Kidney (tissue), 14 donors: ENCODE data around the gene CD84. TPM values are rescaled to one million over a fixed set of nuclear protein-coding genes. Genes with fewer than 3 reads are reported as not detected.
"Not testable (repeated sequence)": the region's sequence is repeated elsewhere in the genome, so short reads cannot be mapped to it uniquely, and the experiment has no call there.

Source experiments
- DNase-seq, 5 donors: peaks; one replicate each; pipeline ENCODE4 v3.0.0-alpha.2; 2013 to 2020
- FAIRE-seq: peaks from 2 replicates; lab custom pipeline; 2012; peaks lifted over from hg19 to GRCh38; lab: Jason Lieb, UNC
- H3K27ac ChIP-seq, 2 donors: one replicate each; pipeline ENCODE4 v1.7.0; 2013; ENCODE audit warnings: low read depth in 2 of 2, low read length in 2 of 2, inconsistent platforms in 1 of 2
- H3K27me3 ChIP-seq: one replicate; pipeline ENCODE4 v1.7.1; 2013; ENCODE audit warnings: low read length, inconsistent platforms; ENCODE audit not compliant: control insufficient read depth, insufficient read depth
- H3K36me3 ChIP-seq, 3 donors: one replicate each; pipeline versions ENCODE4 v1.7.0 to v1.7.1; 2013; ENCODE audit warnings: low read length in 3 of 3, control low read depth in 1 of 3, inconsistent platforms in 1 of 3; ENCODE audit not compliant: insufficient read depth in 3 of 3, control insufficient read depth in 2 of 3
- H3K4me1 ChIP-seq, 3 donors: one replicate each; pipeline versions ENCODE4 v1.7.0 to v1.7.1; 2013; ENCODE audit warnings: low read length in 3 of 3, inconsistent platforms in 1 of 3, low read depth in 1 of 3; ENCODE audit not compliant: control insufficient read depth in 2 of 3, insufficient read depth in 2 of 3
- H3K4me3 ChIP-seq, 3 donors: one replicate each; pipeline versions ENCODE4 v1.7.0 to v1.8.1; 2013; ENCODE audit warnings: low read length in 3 of 3, control low read depth in 1 of 3, inconsistent platforms in 1 of 3
- H3K9ac ChIP-seq, 3 donors: one replicate each; pipeline versions ENCODE4 v1.7.0 to v1.7.1; 2013; ENCODE audit warnings: low read length in 3 of 3, control low read depth in 1 of 3, inconsistent platforms in 1 of 3
- H3K9me3 ChIP-seq, 3 donors: one replicate each; pipeline versions ENCODE4 v1.7.0 to v1.7.1; 2013; ENCODE audit warnings: low read length in 3 of 3, control low read depth in 1 of 3, inconsistent platforms in 1 of 3; ENCODE audit not compliant: control insufficient read depth in 2 of 3, insufficient read depth in 1 of 3
- intact Hi-C: fragments of 100-400 bp; cut with DNase I; formaldehyde crosslinking; loops from one replicate; pipeline ENCODE4 v1.11.1; 2022
- polyA plus RNA-seq: library from polyadenylated mRNA; stranded (reverse); fragments of 350-450 nt; fragmentation: Illumina TruSeq; extraction: RNeasy Lipid Tissue Mini Kit (QIAGEN cat#74804); gene quantifications from one replicate; pipeline ENCODE4 v1.2.3, GENCODE V29; 2014; ENCODE audit warnings: low read depth, low replicate concordance; ENCODE audit not compliant: insufficient read depth
- total RNA-seq: library from RNA; stranded (reverse); fragmentation: NEBNext Ultra II Directional; extraction: Animal tissue kit (Norgen Biotek cat#: 25700); gene quantifications from one replicate; pipeline ENCODE4 v1.2.1, GENCODE V29; 2021
- TF ChIP-seq, protein P1 (sequence below): IDR thresholded peaks from 3 replicates; pipeline ENCODE4 v1.5.1; 2012; ENCODE audit warnings: mild to moderate bottlenecking, moderate library complexity, borderline replicate concordance; ENCODE audit not compliant: insufficient read depth; ENCODE audit errors: extremely low read depth
- donor health status: control.
- donor health status: control.
- donor health status: control.
- donor health status: control.
- donor health status: control.
- donor health status: DM: yes; HTN: yes; CAD: no.
- donor health status: Normal renal cell carcinoma (clear cell type).

Gene CD84
- total and polyA plus RNA-seq, 2 donors from 2014 or later, result 0.30 to 17.5 TPM

DNA sequence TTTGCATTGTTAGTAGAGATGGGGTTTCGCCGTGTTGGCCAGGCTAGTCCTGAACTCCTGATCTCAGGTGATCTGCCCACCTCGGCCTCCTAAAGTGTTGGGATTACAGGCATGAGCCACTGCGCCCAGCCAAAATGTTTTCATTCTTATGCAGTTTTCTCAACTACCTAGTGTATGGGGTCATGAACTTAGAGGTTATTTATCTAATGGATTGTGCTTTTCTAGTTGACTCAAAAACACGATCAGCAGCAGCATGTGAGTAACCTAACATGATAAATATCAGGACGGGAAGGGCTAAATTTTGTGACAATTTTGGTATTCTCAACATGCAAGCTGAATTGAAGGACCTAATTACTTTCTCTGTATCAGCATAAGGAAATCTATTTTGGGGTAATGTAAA, 9.2 kb upstream of the CD84 start:
- H3K4me3 ChIP-seq, result no peak overlapping the region
- no peak for FAIRE-seq

DNA sequence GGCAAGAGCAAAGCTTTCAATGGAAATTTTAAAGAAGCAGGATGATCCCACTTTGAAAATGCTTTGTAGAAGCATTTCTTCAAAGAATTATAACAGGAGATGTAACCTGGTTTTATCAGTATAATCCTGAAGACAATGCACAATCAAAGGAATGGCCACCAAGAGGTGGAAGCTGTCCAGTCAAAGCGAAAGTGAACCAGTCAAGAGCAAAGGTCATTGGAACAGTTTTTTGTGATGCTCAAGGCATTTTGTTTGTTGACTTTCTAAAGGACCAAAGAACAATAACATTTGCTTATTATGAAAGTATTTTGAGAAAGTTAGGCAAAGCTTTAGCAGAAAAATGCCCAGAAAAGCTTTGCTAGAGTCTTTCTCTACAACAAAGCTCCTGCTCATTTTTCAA, 5.5 kb upstream of the CD84 start:
- no peaks in the 10 kb centered on the region for H3K4me1 ChIP-seq
- FAIRE-seq, result no peak
- no peaks in the 10 kb centered on the region for H3K9me3 ChIP-seq
- H3K36me3 ChIP-seq, result no peaks in the 10 kb centered on the region
- no peak for DNase-seq
- intact Hi-C loops, result no loop called here
- no peak overlapping the region for H3K4me3 ChIP-seq
- H3K9ac ChIP-seq, result no peak overlapping the region
- TF ChIP-seq, protein P1, sequence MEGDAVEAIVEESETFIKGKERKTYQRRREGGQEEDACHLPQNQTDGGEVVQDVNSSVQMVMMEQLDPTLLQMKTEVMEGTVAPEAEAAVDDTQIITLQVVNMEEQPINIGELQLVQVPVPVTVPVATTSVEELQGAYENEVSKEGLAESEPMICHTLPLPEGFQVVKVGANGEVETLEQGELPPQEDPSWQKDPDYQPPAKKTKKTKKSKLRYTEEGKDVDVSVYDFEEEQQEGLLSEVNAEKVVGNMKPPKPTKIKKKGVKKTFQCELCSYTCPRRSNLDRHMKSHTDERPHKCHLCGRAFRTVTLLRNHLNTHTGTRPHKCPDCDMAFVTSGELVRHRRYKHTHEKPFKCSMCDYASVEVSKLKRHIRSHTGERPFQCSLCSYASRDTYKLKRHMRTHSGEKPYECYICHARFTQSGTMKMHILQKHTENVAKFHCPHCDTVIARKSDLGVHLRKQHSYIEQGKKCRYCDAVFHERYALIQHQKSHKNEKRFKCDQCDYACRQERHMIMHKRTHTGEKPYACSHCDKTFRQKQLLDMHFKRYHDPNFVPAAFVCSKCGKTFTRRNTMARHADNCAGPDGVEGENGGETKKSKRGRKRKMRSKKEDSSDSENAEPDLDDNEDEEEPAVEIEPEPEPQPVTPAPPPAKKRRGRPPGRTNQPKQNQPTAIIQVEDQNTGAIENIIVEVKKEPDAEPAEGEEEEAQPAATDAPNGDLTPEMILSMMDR, result no peak
- no peak overlapping the region for H3K27ac ChIP-seq
- H3K27me3 ChIP-seq, result no peaks in the 10 kb centered on the region

More for the DNA sequence above, 9.2 kb upstream of the CD84 start:
- Histone ChIP-seq H3K27me3 (no peaks in the 10 kb centered on the region), H3K36me3 (no peaks in the 10 kb centered on the region), H3K27ac (no peak overlapping the region), H3K4me1 (no peaks in the 10 kb centered on the region), H3K9ac (no peak overlapping the region), H3K9me3 (no peaks in the 10 kb centered on the region)
- intact Hi-C loops, result no loop called here
- DNase-seq, result no peak
- TF ChIP-seq, protein P1, result no peak

DNA sequence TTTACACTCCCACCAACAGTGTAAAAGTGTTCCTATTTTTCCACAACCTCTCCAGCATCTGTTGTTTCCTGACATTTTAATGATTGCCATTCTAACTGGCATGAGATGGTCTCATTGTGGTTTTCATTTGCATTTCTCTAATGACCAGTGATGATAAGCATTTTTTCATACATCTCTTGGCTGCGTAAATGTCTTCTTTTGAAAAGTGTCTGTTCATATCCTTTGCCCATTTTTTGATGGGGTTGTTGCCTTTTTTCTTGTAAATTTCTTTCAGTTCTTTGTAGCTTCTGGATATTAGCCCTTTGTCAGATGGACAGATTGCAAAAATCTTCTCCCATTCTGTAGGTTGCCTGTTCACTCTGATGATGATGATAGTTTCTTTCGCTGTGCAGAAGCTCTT, 3.7 kb upstream of the CD84 start:
- H3K4me3 ChIP-seq, H3K27me3 ChIP-seq, DNase-seq, H3K36me3 ChIP-seq, H3K4me1 ChIP-seq, intact Hi-C loops, FAIRE-seq, H3K9ac ChIP-seq, H3K27ac ChIP-seq, H3K9me3 ChIP-seq: not testable (repeated sequence)

DNA sequence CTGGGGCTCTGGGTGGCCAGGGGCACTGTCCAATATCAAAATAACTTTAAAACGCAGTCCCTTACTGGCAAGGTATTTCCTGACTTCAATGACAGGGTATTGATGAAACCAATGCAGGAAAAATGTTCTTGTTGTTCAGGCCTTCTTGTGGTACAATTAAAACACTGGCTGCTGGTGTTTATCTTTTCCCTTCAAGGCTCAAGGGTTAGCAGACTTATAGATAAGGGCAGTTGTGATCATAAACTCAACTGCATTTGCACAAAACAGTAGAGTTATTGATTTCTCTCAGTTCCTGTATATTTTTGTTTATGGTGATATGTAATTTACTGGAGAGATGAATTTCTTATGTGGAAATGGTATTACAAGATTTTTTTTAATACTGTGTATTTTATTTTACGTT, 2.7 kb upstream of the CD84 start:
- H3K27me3 ChIP-seq, result no peaks in the 10 kb centered on the region
- FAIRE-seq (no peak), DNase-seq (no peak)
- intact Hi-C loops, result no loop called here
- H3K4me1 ChIP-seq, result no peaks in the 10 kb centered on the region
- H3K4me3 ChIP-seq, result no peak overlapping the region
- no peaks in the 10 kb centered on the region for H3K36me3 ChIP-seq
- TF ChIP-seq, protein P1, result no peak
- H3K9ac ChIP-seq, result no peak overlapping the region
- H3K9me3 ChIP-seq, result no peaks in the 10 kb centered on the region
- no peak overlapping the region for H3K27ac ChIP-seq
